Keratinocyte (primary cell): ENCODE measurements around the gene MIPOL1. TPM values are rescaled to one million over a fixed set of nuclear protein-coding genes. Genes with fewer than 3 reads are reported as not detected.

Experiments
- DNase-seq: peaks from one replicate; pipeline ENCODE4 v3.0.0-alpha.2; 2011; ENCODE audit warnings: low read depth, missing footprints, low spot score
- FAIRE-seq: peaks from 2 replicates; lab custom pipeline; 2011; peaks lifted over from hg19 to GRCh38; lab: Jason Lieb, UNC
- H2AFZ ChIP-seq: 2 replicates; pipeline ENCODE4 v1.6.0; 2012; ENCODE audit warnings: low read length, control low read depth, inconsistent platforms; ENCODE audit not compliant: control insufficient read depth
- H3K27ac ChIP-seq: 2 replicates; pipeline ENCODE4 v1.5.1; 2011; ENCODE audit warnings: low read length; ENCODE audit not compliant: control insufficient read depth, insufficient read depth
- H3K27me3 ChIP-seq: 3 replicates; pipeline ENCODE4 v1.6.0; 2011; ENCODE audit warnings: low read length; ENCODE audit not compliant: control insufficient read depth, insufficient read depth; ENCODE audit errors: extremely low read depth
- H3K36me3 ChIP-seq, 2 experiments: 2 replicates in 1 of 2; 3 replicates in 1 of 2; pipeline ENCODE4 v1.5.1; 2011; ENCODE audit warnings: low read length in 2 of 2, mild to moderate bottlenecking in 1 of 2; ENCODE audit not compliant: control insufficient read depth in 2 of 2, insufficient read depth in 2 of 2; ENCODE audit errors: extremely low read depth in 1 of 2
- H3K4me1 ChIP-seq: 3 replicates; pipeline ENCODE4 v1.5.1; 2011; ENCODE audit warnings: low read length; ENCODE audit not compliant: control insufficient read depth, insufficient read depth; ENCODE audit errors: extremely low read depth
- H3K4me2 ChIP-seq: 3 replicates; pipeline ENCODE4 v1.6.0; 2011; ENCODE audit warnings: low read depth, low read length; ENCODE audit not compliant: control insufficient read depth, insufficient read depth; ENCODE audit errors: extremely low read depth
- H3K4me3 ChIP-seq, 3 experiments: fragments of 200-600 bp in 1 of 3; sonication (generic) in 1 of 3; 2 replicates in 2 of 3; 3 replicates in 1 of 3; pipeline ENCODE4 v1.5.1; 2011 to 2016; ENCODE audit warnings: low read length in 3 of 3, mild to moderate bottlenecking in 3 of 3, control low read depth in 2 of 3, inconsistent platforms in 1 of 3, low read depth in 1 of 3, mixed read lengths in 1 of 3, mixed run types in 1 of 3, moderate library complexity in 1 of 3; ENCODE audit not compliant: control insufficient read depth in 2 of 3, insufficient read depth in 2 of 3; ENCODE audit errors: extremely low read depth in 1 of 3
- H3K79me2 ChIP-seq: 2 replicates; pipeline ENCODE4 v1.6.0; 2012; ENCODE audit warnings: low read length; ENCODE audit not compliant: control insufficient read depth, insufficient read depth
- H3K9ac ChIP-seq: 3 replicates; pipeline ENCODE4 v1.6.0; 2011; ENCODE audit warnings: low read length; ENCODE audit not compliant: control insufficient read depth, insufficient read depth; ENCODE audit errors: extremely low read depth
- H3K9me1 ChIP-seq: 3 replicates; pipeline ENCODE4 v1.6.0; 2011; ENCODE audit warnings: low read length; ENCODE audit not compliant: control insufficient read depth, insufficient read depth; ENCODE audit errors: extremely low read depth
- H3K9me3 ChIP-seq: 2 replicates; pipeline ENCODE4 v1.5.1; 2012; ENCODE audit warnings: low read depth, low read length; ENCODE audit not compliant: control insufficient read depth
- H4K20me1 ChIP-seq: 3 replicates; pipeline ENCODE4 v1.6.0; 2011; ENCODE audit warnings: low read length; ENCODE audit not compliant: control insufficient read depth, insufficient read depth; ENCODE audit errors: extremely low read depth
- EZH2 ChIP-seq: IDR thresholded peaks from one replicate; pipeline ENCODE4 v1.6.1; 2012; ENCODE audit warnings: inconsistent platforms, mild to moderate bottlenecking, low read length, moderate library complexity
- dilution Hi-C: fragments of 300-500 bp; cut with MboI; formaldehyde crosslinking; loops from one replicate; pipeline ENCODE4 v1.7.0; 2020; ENCODE audit warnings: low sequenced_read_pairs; ENCODE audit not compliant: extremely low pct_ligation_motif_present
- polyA plus RNA-seq, 5 experiments: library from polyadenylated mRNA; depleted of rRNA in 3 of 5; stranded (reverse) in 3 of 5; stranded (forward) in 1 of 5; unstranded in 1 of 5; fragments of >200 nt; gene quantifications; 1 replicate in 1 of 5; 2 replicates in 3 of 5; 3 replicates in 1 of 5; pipeline versions ENCODE4 v1.2.1 to v1.2.3, GENCODE V29; 2011 to 2012; ENCODE audit warnings: missing spikeins in 2 of 5, low read depth in 1 of 5, low replicate concordance in 1 of 5
- TF ChIP-seq, protein P1 (sequence below), 3 experiments: IDR thresholded peaks in 1 of 3; conservative IDR thresholded peaks in 1 of 3; optimal IDR thresholded peaks in 1 of 3; 2 replicates in 2 of 3; 3 replicates in 1 of 3; pipeline versions ENCODE3 to v1.5.1; 2011; ENCODE audit warnings: low read length in 3 of 3, mild to moderate bottlenecking in 3 of 3, moderate library complexity in 2 of 3, control low read depth in 1 of 3, inconsistent platforms in 1 of 3; ENCODE audit not compliant: insufficient read depth in 2 of 3; ENCODE audit errors: extremely low read depth in 1 of 3

The MIPOL1 gene
- polyA plus RNA-seq, 1 donor (not counting 4 experiments of a cell fraction or from before 2014, with no cell fraction given) = 10.9 TPM

- no peak overlapping the region for H3K4me3 ChIP-seq
- H3K36me3 ChIP-seq = no peaks in the 10 kb centered on the region
- H3K27ac ChIP-seq = no peak overlapping the region
- H3K4me1 ChIP-seq = no peaks in the 10 kb centered on the region
- no peak overlapping the region for H3K9ac ChIP-seq
- no peak overlapping the region for H2AFZ ChIP-seq
- no peaks in the 10 kb centered on the region for H3K79me2 ChIP-seq
- dilution Hi-C loops = no loop called here
- DNase-seq (no peak), FAIRE-seq (no peak)
- no peak overlapping the region for H3K4me2 ChIP-seq
- no peaks in the 10 kb centered on the region for H4K20me1 ChIP-seq
- no peaks in the 10 kb centered on the region for H3K9me1 ChIP-seq
- TF ChIP-seq EZH2 = no peak
- TF ChIP-seq, protein P1, sequence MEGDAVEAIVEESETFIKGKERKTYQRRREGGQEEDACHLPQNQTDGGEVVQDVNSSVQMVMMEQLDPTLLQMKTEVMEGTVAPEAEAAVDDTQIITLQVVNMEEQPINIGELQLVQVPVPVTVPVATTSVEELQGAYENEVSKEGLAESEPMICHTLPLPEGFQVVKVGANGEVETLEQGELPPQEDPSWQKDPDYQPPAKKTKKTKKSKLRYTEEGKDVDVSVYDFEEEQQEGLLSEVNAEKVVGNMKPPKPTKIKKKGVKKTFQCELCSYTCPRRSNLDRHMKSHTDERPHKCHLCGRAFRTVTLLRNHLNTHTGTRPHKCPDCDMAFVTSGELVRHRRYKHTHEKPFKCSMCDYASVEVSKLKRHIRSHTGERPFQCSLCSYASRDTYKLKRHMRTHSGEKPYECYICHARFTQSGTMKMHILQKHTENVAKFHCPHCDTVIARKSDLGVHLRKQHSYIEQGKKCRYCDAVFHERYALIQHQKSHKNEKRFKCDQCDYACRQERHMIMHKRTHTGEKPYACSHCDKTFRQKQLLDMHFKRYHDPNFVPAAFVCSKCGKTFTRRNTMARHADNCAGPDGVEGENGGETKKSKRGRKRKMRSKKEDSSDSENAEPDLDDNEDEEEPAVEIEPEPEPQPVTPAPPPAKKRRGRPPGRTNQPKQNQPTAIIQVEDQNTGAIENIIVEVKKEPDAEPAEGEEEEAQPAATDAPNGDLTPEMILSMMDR (optimal IDR thresholded peaks at IDR 0.05 in 1 of 3, IDR thresholded peaks at IDR 0.05 in 1 of 3, conservative IDR thresholded peaks at IDR 0.05 in 1 of 3; ENCODE audit: extremely low read depth in 1 of 3, insufficient read depth in 2 of 3, low read length in 3 of 3) = no peak
- H3K27me3 ChIP-seq = no peaks in the 10 kb centered on the region
- H3K9me3 ChIP-seq = no peaks in the 10 kb centered on the region
Measured at GRCh38 chr14:37397941-37398215, 200.1 kb downstream of the MIPOL1 start.

DNA sequence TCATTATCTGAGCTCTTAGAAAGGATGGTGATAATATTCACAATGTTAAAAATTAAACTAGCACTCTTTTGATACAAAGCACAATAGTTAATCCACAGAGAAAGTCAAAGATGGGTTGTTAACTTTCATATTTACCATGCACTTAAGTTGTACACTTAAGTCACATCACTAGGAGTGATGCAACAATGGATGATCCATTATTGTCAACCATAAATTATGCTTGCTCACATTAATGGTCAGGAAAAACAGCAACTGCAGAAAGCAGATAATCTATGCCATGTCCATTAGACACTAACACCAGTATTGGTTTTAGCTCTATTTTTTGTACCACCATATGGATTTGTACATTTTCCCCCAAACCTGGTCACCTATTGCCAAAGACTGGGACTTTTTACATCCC is 201.8 kb downstream of the MIPOL1 start:
- FAIRE-seq (no peak), DNase-seq (no peak)
- Histone ChIP-seq H3K9me3 (no peaks in the 10 kb centered on the region), H3K4me3 (no peak overlapping the region), H3K36me3 (no peaks in the 10 kb centered on the region), H3K4me1 (no peaks in the 10 kb centered on the region), H3K79me2 (no peaks in the 10 kb centered on the region), H3K27me3 (no peaks in the 10 kb centered on the region), H3K27ac (no peak overlapping the region), H2AFZ (no peak overlapping the region), H3K9ac (no peak overlapping the region), H3K9me1 (no peaks in the 10 kb centered on the region), H4K20me1 (no peaks in the 10 kb centered on the region), H3K4me2 (no peak overlapping the region)
- dilution Hi-C loops = no loop called here
- TF ChIP-seq, protein P1 (optimal IDR thresholded peaks at IDR 0.05 in 1 of 3, IDR thresholded peaks at IDR 0.05 in 1 of 3, conservative IDR thresholded peaks at IDR 0.05 in 1 of 3; ENCODE audit: extremely low read depth in 1 of 3, insufficient read depth in 2 of 3, low read length in 3 of 3) = no peak
- no peak for TF ChIP-seq EZH2
